Measurements from ENCODE around the gene MAT2A.

MAT2A gene

GRCh38 chr2:85523062-85523902 lies 15.7 kb upstream of the MAT2A start:
- ATAC-seq: no peak

GRCh38 chr2:85523903-85524335 lies 15.0 kb upstream of the MAT2A start:
- TF ChIP-seq TOX (CRISPR knock-in tag; IDR thresholded peaks at IDR 0.05; ENCODE audit: borderline replicate concordance): no peak
- no peak for TF ChIP-seq CSDC2 (CRISPR knock-in tag; IDR thresholded peaks at IDR 0.05)
- TF ChIP-seq PPARA (CRISPR knock-in tag; IDR thresholded peaks at IDR 0.05; ENCODE audit: borderline replicate concordance): no peak
- TF ChIP-seq GLIS3 (CRISPR knock-in tag; IDR thresholded peaks at IDR 0.05): no peak
- no peak for TF ChIP-seq ZC3H10 (CRISPR knock-in tag; IDR thresholded peaks at IDR 0.05)
- TF ChIP-seq PATZ1 (CRISPR knock-in tag; IDR thresholded peaks at IDR 0.05; ENCODE audit: borderline replicate concordance): no peak
- ATAC-seq: no peak; the same call in 2 of the 3 replicates

More at GRCh38 chr2:85523062-85523902, 15.7 kb upstream of the MAT2A start:
- TF ChIP-seq CSRNP3 (CRISPR knock-in tag; IDR thresholded peaks at IDR 0.05): no peak

GRCh38 chr2:85524336-85524908 lies 14.5 kb upstream of the MAT2A start:
- TF ChIP-seq BACH2 (CRISPR knock-in tag; IDR thresholded peaks at IDR 0.05; ENCODE audit: borderline replicate concordance) (no peak), GLIS3 (CRISPR knock-in tag; IDR thresholded peaks at IDR 0.05) (no peak), TCF4 (CRISPR knock-in tag; IDR thresholded peaks at IDR 0.05; ENCODE audit: borderline replicate concordance) (peak; percentile 59; the same call in 1 of the 2 replicates), TSHZ2 (CRISPR knock-in tag; IDR thresholded peaks at IDR 0.05) (no peak), POU6F1 (CRISPR knock-in tag; IDR thresholded peaks at IDR 0.05; ENCODE audit: borderline replicate concordance, low read depth) (no peak), ZNF70 (CRISPR knock-in tag; IDR thresholded peaks at IDR 0.05) (0 out of 2 replicates have a peak, but pooled peaks have one; percentile 62), ZC3H10 (CRISPR knock-in tag; IDR thresholded peaks at IDR 0.05) (no peak), CSDC2 (CRISPR knock-in tag; IDR thresholded peaks at IDR 0.05) (no peak), PATZ1 (CRISPR knock-in tag; IDR thresholded peaks at IDR 0.05; ENCODE audit: borderline replicate concordance) (no peak), RARB (CRISPR knock-in tag; IDR thresholded peaks at IDR 0.05) (no peak), PPARA (CRISPR knock-in tag; IDR thresholded peaks at IDR 0.05; ENCODE audit: borderline replicate concordance) (no peak), TOX (CRISPR knock-in tag; IDR thresholded peaks at IDR 0.05; ENCODE audit: borderline replicate concordance) (no peak)
- ATAC-seq: peak; percentile 93

GRCh38 chr2:85525029-85525428 lies 13.9 kb upstream of the MAT2A start:
- no peak for ATAC-seq
- TF ChIP-seq OSR1 (CRISPR knock-in tag; IDR thresholded peaks at IDR 0.05): no peak
- no peak for TF ChIP-seq TSHZ2 (CRISPR knock-in tag; IDR thresholded peaks at IDR 0.05)
- no peak for TF ChIP-seq ESRRG (CRISPR knock-in tag; IDR thresholded peaks at IDR 0.05)
- TF ChIP-seq TCF4 (CRISPR knock-in tag; IDR thresholded peaks at IDR 0.05; ENCODE audit: borderline replicate concordance): no peak
- TF ChIP-seq ZNF8 (CRISPR knock-in tag; IDR thresholded peaks at IDR 0.05): no peak
- no peak for TF ChIP-seq ARNTL (CRISPR knock-in tag; IDR thresholded peaks at IDR 0.05; ENCODE audit: borderline replicate concordance, low read depth)
- no peak for TF ChIP-seq CSRNP3 (CRISPR knock-in tag; IDR thresholded peaks at IDR 0.05)

All from SK-N-SH treated with all-trans-retinoic acid at 6 μM for 48 hours (cell line).